VCaP (cell line): ENCODE measurements around the gene SPATA46.
"Not testable (repeated sequence)": the region's sequence is repeated elsewhere in the genome, so short reads cannot be mapped to it uniquely, and the experiment has no call there.

ENCODE experiments used
- H3K27ac ChIP-seq: fragments of 450-650 bp; 2 replicates; pipeline ENCODE4 v1.5.1; 2017
- TF ChIP-seq, protein P1 (sequence below): fragments of 450-650 bp; conservative IDR thresholded peaks from 2 replicates; pipeline ENCODE4 v1.5.1; 2017; ENCODE audit warnings: mild to moderate bottlenecking, moderate library complexity

The SPATA46 gene, protein sequence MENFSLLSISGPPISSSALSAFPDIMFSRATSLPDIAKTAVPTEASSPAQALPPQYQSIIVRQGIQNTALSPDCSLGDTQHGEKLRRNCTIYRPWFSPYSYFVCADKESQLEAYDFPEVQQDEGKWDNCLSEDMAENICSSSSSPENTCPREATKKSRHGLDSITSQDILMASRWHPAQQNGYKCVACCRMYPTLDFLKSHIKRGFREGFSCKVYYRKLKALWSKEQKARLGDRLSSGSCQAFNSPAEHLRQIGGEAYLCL

DNA sequence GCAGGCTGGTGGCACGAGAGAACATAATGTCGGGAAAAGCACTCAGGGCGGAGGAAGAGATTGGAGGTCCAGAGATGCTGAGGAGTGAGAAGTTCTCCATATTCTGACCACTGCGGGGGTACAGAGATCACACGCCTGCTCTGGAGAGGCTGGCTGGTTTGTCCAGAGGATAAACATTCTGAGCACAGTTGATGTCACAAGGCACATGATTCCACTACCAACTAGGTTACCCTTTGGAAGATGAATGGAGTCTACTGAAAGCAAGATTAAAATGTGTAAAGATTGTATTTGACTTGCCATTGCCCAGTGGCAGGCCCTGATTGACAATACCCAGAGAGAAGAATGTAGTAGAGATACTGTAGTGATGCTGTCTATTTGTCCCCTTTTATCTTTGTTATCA lies at the start of gene SPATA46:
TSS of gene SPATA46 (minus strand) at position 164 of the 400 bp plus-strand sequence. CDS start at position 100, 64 bp downstream.
- no peak within 1 kb of the TSS for H3K27ac ChIP-seq
- TF ChIP-seq, protein P1, sequence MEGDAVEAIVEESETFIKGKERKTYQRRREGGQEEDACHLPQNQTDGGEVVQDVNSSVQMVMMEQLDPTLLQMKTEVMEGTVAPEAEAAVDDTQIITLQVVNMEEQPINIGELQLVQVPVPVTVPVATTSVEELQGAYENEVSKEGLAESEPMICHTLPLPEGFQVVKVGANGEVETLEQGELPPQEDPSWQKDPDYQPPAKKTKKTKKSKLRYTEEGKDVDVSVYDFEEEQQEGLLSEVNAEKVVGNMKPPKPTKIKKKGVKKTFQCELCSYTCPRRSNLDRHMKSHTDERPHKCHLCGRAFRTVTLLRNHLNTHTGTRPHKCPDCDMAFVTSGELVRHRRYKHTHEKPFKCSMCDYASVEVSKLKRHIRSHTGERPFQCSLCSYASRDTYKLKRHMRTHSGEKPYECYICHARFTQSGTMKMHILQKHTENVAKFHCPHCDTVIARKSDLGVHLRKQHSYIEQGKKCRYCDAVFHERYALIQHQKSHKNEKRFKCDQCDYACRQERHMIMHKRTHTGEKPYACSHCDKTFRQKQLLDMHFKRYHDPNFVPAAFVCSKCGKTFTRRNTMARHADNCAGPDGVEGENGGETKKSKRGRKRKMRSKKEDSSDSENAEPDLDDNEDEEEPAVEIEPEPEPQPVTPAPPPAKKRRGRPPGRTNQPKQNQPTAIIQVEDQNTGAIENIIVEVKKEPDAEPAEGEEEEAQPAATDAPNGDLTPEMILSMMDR, result no peak

DNA sequence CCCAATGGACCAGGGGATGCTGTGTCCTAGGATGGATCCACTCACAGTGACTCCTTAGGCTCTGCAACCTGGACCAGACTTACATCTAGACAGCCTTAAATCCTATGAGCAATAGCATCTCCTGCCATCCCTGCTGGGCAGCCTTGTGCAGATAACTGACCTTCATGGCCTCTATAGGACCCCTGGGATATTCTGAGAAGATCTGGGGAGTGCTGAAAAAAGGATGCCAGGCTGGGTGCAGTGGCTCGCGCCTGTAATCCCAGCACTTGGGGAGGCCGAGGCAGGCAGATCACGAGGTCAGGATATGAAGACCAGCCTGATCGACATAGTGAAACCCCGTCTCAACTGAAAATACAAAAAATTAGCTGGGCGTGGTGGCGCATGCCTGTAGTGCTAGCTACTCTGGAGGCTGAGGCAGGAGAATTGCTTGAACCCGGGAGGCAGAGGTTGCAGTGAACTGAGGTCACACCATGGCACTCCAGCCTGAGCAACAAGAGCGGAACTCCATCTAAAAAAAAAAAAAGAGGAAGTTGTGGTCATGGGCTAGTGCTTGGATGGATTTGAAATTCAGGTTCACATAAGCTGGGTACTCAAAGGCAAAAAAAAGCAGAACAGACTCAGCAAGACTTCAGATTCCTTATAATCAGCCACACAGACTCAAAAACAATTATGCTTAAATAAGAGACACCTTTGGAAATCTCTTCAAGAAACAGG lies 46.2 kb upstream of the SPATA46 start:
- H3K27ac ChIP-seq, result no peak overlapping the region; the same call in 1 of the 2 replicates
- TF ChIP-seq, protein P1, result no peak

DNA sequence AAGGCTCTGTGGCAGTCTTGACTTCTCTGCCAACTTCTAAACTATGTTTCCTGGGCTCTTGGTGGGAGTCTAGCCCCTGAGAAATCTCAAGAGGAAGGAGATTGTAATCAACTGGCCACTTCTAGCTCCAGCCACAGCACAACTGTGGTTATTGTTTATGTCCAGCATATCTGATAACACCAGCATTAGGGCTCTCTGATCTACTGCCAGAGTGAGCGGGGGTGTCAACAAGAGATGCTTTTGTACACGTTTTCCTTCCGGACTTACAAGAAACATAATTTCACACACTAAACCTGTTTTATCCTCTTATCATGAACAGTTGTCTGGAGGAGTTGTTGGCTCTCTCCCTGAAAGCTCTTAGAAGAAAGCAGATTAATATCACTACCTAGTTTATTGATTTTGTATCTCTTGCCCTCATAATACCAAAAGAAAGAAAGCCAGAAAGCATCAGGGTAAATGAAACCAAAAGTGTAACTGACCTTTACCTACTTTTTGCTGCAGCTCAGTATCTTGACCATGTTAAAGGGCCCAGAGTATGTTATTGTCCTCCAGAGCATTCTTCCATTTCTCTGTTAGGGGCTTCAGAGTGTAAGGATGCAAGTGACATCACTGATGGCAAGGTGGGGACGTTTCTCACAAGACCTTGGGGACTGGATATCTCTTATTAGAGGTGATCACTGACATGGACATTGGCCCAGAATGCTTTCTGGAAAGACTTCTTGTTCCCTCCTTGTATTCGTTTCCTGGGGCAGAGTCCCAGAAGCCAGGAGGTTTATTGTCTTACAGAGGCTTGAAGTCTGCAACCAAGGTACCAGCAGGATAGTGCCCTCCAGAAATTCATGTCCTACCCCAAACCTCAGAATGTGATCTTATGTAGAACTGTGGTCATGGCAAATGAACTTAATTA lies 44.9 kb upstream of the SPATA46 start:
- TF ChIP-seq, protein P1, result no peak
- peak overlapping the region; percentile 74 for H3K27ac ChIP-seq

DNA sequence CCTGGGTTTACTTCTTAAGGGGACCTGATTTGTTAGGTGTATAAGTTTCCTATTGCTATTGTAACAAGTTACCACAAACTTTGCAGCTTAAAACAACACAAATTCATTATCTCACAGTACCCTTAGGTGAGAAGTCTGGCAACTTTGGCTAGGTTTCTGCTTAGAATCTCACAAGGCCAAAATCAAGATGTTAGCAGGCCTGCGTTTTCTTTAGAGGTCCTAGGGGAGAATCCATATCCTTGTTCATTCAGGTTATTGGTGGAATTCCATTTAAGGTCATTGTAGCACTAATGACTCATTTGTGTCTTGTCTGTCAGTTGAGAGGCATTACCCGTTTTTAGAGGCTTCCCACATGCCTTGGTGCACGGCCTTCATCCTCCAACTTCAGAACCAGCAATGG lies 43.5 kb upstream of the SPATA46 start:
- H3K27ac ChIP-seq, result peak overlapping the region; percentile 74
- TF ChIP-seq, protein P1, result no peak

DNA sequence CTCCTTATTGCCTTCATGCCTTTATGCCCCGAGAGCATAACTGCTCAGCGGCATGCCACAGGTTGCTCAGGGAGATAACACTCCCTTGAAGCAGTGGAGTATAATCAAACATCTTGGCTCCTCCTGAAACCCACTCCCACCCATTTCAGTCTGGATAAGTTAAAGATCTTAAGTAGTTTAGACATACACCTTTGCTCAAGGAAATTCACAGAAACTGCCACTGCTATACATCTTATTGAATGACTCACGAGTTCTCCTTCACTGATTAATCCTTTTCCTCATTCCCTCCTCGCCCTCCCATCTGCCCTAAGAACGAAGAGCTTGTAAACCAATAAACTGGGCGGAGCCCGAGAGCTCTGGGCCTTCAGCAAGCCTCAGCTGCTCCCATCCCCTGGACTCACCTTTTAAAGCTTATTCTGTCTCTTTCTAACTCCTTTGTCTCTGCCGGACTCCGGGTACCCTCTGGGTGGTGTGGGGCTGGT lies 42.8 kb upstream of the SPATA46 start:
- H3K27ac ChIP-seq, result peak overlapping the region; percentile 74; the same call in 1 of the 2 replicates

DNA sequence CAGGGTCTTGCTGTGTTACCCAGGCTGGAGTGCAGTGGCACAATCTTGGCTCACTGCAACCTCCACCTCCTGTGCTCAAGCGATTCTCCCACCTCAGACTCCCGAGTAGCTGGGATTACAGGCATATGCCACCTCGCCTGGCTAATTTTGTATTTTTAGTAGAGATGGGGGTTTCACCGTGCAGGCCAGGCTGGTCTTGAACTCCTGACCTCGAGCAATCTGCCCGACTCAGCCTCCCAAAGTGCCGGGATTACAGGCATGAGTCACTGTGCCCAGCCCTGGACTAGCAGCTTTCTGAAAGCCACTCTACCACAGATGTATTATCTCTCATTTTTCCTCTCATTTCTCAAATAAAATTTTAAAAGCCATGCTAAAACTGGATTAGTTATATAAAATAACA lies 41.9 kb upstream of the SPATA46 start:
- H3K27ac ChIP-seq, result not testable (repeated sequence)

DNA sequence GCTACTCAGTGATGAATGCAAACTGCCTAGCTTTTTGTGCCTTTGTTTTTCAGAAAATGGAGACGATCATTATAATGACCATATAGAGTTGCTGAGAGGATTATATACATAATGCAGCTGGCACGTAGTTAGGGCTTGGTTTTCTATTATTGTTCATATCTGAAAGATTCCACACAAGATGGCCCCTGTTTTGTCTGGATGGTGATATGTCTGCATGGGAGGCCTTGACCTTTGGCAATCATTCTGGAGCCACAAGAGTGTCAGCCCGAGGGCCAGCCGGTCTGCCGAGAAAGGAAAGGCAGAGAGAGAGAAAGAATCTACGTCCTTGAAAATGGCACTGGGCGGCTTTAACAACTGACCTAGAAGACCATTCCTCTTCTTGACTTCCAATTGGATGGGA lies 41.0 kb upstream of the SPATA46 start:
- TF ChIP-seq, protein P1, result no peak
- H3K27ac ChIP-seq, result no peak overlapping the region

DNA sequence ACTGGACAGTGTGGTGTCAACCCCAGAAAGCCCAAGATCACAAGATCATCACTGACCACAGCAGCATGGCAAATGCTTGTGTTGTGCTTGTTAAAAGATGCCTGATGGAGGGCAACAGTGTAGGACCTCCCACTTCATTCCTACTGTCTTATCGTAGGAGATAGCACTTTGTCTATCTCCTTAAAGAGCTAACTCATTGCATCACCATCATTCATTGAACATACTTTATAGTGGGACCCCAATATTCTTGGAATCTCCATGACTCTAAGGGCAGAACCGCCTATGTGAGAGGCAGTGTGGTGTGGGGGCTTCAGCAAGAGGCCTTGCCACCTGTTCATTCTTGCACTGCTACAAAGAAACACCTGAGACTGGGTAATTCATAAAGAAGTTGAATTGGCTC lies 40.3 kb upstream of the SPATA46 start:
- no peak overlapping the region for H3K27ac ChIP-seq
- TF ChIP-seq, protein P1, result no peak
